ENCODE measurements around the gene PRSS1. TPM values are rescaled to one million over a fixed set of nuclear protein-coding genes. Genes with fewer than 3 reads are reported as not detected.

Gene PRSS1
- total and polyA plus RNA-seq, 2 of the 8 experiments (the other 6 are each of a cell fraction or from before 2014, with no cell fraction given), result 0.09 TPM; not detected in 1

DNA sequence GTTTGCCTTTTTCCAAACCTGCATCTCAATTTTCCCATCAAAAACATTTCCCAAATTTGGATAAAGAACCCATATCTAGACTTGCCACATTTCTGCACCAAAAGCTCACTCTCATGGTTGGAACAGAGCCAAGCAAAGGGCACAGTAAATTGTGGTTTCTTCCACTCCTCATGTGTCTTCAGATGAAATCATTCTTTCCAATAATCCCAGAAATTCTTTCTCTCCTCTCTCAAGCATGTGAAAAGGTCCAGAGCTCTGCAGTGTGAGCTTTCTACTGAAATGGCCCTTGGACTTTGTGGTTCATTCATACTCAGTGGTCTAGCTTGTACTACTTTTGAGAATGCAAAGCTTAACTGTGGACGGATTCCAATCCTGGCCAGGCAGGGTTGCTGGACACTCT is 41.3 kb downstream of the PRSS1 start:
- no peak overlapping the region for H3K4me2 ChIP-seq (ENCODE audit: insufficient read depth in 1 of 2, low read depth in 2 of 2, low read length in 2 of 2)
- no peaks in the 10 kb centered on the region for H4K20me1 ChIP-seq (replicated peaks in 1 of 2; ENCODE audit: control insufficient read depth in 1 of 2, insufficient read depth in 2 of 2, low read length in 2 of 2)
- H2BK12ac ChIP-seq (ENCODE audit: low read depth, low read length), result no peak overlapping the region
- H3K23ac ChIP-seq (ENCODE audit: insufficient read length), result no peak overlapping the region
- H3K4me3 ChIP-seq (ENCODE audit: extremely low read depth in 1 of 4, insufficient read depth in 2 of 4, low read depth in 3 of 4, low read length in 4 of 4), result no peak overlapping the region
- no peaks in the 10 kb centered on the region for H3K23me2 ChIP-seq (ENCODE audit: low read depth, low read length)
- no peaks in the 10 kb centered on the region for H3K79me2 ChIP-seq (ENCODE audit: control insufficient read depth in 1 of 2, insufficient read depth in 2 of 2, low read length in 2 of 2)
- no peak overlapping the region for H3K9ac ChIP-seq (replicated peaks in 1 of 4; ENCODE audit: extremely low read depth in 1 of 4, low read depth in 3 of 4, low read length in 3 of 4)
- POLR2A ChIA-PET (ENCODE audit: partially characterized antibody), result no interaction called here
- H2BK20ac ChIP-seq (ENCODE audit: low read length), result no peak overlapping the region
- H3K79me1 ChIP-seq (ENCODE audit: low read depth, low read length), result no peaks in the 10 kb centered on the region
- H4K5ac ChIP-seq (ENCODE audit: insufficient read length, low read depth, low read length), result no peak overlapping the region
- no peak overlapping the region for H3K14ac ChIP-seq (ENCODE audit: insufficient read length)
- H4K8ac ChIP-seq (ENCODE audit: extremely low read depth, insufficient read depth, low read length), result no peak overlapping the region
- 86% methylated on average over 1 of the region's 1 CpG; no CpG with 5 or more reads in 1 of the 2 experiments for WGBS, 2 experiments (ENCODE audit: extremely low coverage in 1 of 2, insufficient coverage in 1 of 2, insufficient read length in 1 of 2, insufficient replicate concordance in 2 of 2, low coverage in 1 of 2, low lambda C conversion rate in 2 of 2, missing lambda C conversion rate in 1 of 2)
- CTCF ChIA-PET (ENCODE audit: partially characterized antibody), result interaction anchor here (0.8 to 24.1 kb wide), 10 partner anchors 10 to 457 kb away, joined by 3 to 430 read pairs (median 4); no protein-coding TSS in a partner anchor
- H3K4me1 ChIP-seq (replicated peaks in 1 of 4; ENCODE audit: control insufficient read depth in 3 of 4, insufficient read depth in 4 of 4, low read length in 3 of 4), result peaks cover 6 to 7% (median 6%) of the 10 kb centered on the region in 4 experiments
- no peak overlapping the region for H2BK120ac ChIP-seq (replicated peaks; ENCODE audit: low read depth, low read length)
- H3K18ac ChIP-seq (ENCODE audit: extremely low read depth, low read length), result no peak overlapping the region
- H3K9me3 ChIP-seq (ENCODE audit: insufficient read depth in 2 of 2, low read depth in 1 of 2, low read length in 1 of 2), result no peaks in the 10 kb centered on the region
- H3K27me3 ChIP-seq (replicated peaks in 1 of 4; ENCODE audit: control insufficient read depth in 3 of 4, extremely low read depth in 1 of 4, insufficient read depth in 3 of 4, low read length in 3 of 4), result no peaks in the 10 kb centered on the region
- H2BK15ac ChIP-seq (ENCODE audit: low read length), result no peak overlapping the region
- FAIRE-seq (no peak), DNase-seq (ENCODE audit: low read depth in 1 of 2, low spot score in 2 of 2) (no peak)
- no peak overlapping the region for H3K27ac ChIP-seq (ENCODE audit: low read depth, low read length)
- H4K91ac ChIP-seq (replicated peaks; ENCODE audit: insufficient read length, low read length), result no peak overlapping the region
- H3K56ac ChIP-seq (replicated peaks; ENCODE audit: insufficient read length, low read depth, low read length), result no peak overlapping the region
- no peak overlapping the region for H3K4ac ChIP-seq (replicated peaks; ENCODE audit: insufficient read length, low read depth, low read length)
- no peak overlapping the region for H2AK5ac ChIP-seq (ENCODE audit: low read depth, low read length)
- no peaks in the 10 kb centered on the region for H3K36me3 ChIP-seq (ENCODE audit: control insufficient read depth in 2 of 4, insufficient read depth in 4 of 4, low read length in 3 of 4)
- H2BK5ac ChIP-seq (ENCODE audit: low read depth, low read length), result no peak overlapping the region
- no peak overlapping the region for H2AFZ ChIP-seq (ENCODE audit: low read length)
- no peak for TF ChIP-seq TBP (IDR thresholded peaks at IDR 0.05; ENCODE audit: low read depth, low read length)
- TF ChIP-seq SRF (IDR thresholded peaks at IDR 0.05; ENCODE audit: low read depth, low read length), result no peak
- TF ChIP-seq SIX5 (IDR thresholded peaks at IDR 0.05; ENCODE audit: low read depth, low read length), result no peak
- TF ChIP-seq SP2 (IDR thresholded peaks at IDR 0.05; ENCODE audit: low read length), result no peak
- TF ChIP-seq, protein P1, sequence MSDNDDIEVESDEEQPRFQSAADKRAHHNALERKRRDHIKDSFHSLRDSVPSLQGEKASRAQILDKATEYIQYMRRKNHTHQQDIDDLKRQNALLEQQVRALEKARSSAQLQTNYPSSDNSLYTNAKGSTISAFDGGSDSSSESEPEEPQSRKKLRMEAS (IDR thresholded peaks at IDR 0.05), result no peak
- TF ChIP-seq JUND (IDR thresholded peaks at IDR 0.05; ENCODE audit: low read length), result no peak
- no peak for TF ChIP-seq POLR2AphosphoS5 (IDR thresholded peaks at IDR 0.05; ENCODE audit: low read depth, low read length)
- no peak for TF ChIP-seq SIRT6 (IDR thresholded peaks at IDR 0.05; ENCODE audit: low read length)
- no peak for TF ChIP-seq FOSL1 (IDR thresholded peaks at IDR 0.05; ENCODE audit: insufficient read depth, low read depth, low read length)
- TF ChIP-seq NANOG (IDR thresholded peaks at IDR 0.05; ENCODE audit: insufficient read depth, low read depth, low read length, poor library complexity, severe bottlenecking), result no peak
- no peak for TF ChIP-seq SAP30 (IDR thresholded peaks at IDR 0.05; ENCODE audit: insufficient read depth, insufficient replicate concordance, low read length)
- no peak for TF ChIP-seq BACH1 (IDR thresholded peaks at IDR 0.05; ENCODE audit: low read length)
- TF ChIP-seq KDM4A (IDR thresholded peaks at IDR 0.05; ENCODE audit: low read depth, low read length, severe bottlenecking), result no peak
- no peak for TF ChIP-seq RNF2 (IDR thresholded peaks at IDR 0.05; ENCODE audit: borderline replicate concordance, low read depth, low read length, missing control alignments, poor library complexity, severe bottlenecking)
- no peak for TF ChIP-seq RXRA (IDR thresholded peaks at IDR 0.05; ENCODE audit: insufficient read depth, low read depth, low read length)

All from H1 (cell line).